GM10266 (cell line): ENCODE data around the gene BANF1.
A peak's percentile ranks its signal among the peaks of the same experiment; 100 is the strongest.

Experiments
- DNase-seq: peaks from one replicate; pipeline ENCODE4 v3.0.0; 2012; ENCODE audit errors: extremely low spot score
- CTCF ChIP-seq: IDR thresholded peaks from 2 replicates; pipeline ENCODE4 v1.5.1; 2012; ENCODE audit warnings: mild to moderate bottlenecking, low read depth; ENCODE audit not compliant: control insufficient read depth, insufficient read depth; ENCODE audit errors: missing control alignments

Gene BANF1

GRCh38 chr11:65981101-65981740, 21.1 kb upstream of the BANF1 start:
- TF ChIP-seq CTCF, result no peak
- DNase-seq, result no peak

- no peak for TF ChIP-seq CTCF
- no peak for DNase-seq
Observed at GRCh38 chr11:65981972-65982823, 20.1 kb upstream of the BANF1 start.

DNA sequence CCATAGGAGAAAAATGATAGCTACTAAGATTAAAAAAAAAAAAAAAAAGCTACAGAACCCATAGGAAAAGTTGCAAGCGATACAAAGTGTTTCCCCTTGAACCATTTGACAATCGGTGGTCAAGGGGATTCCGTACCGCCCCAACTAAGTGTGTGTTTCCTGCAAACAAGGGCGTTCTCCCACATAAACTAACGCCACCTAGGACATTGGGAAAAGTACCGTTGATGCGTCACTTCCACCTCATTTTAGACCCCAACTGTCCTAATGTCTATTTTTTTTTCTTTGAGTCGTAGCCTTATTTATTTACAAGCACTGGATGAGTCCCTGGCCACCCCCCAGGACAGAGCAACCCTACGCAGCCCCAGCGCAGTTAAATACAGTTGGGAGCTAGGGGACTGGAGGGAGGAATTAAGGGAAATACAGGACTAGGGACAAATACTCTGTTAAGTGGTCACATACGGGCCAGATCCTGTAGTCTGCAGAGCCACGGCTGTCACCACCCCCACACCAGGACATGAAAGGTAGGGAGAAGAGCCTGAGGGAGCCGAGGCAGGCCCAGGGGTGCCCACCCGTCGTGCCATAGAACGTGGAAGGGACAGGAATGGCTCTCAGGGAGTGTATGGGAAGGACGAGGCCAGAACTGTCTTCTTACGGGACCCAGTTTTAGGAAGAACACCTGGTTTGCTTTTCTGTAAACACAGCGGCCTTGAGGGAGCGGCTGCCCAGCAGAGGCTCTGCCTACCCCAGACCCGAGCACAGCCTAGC, 19.3 kb upstream of the BANF1 start:
- no peak for TF ChIP-seq CTCF

GRCh38 chr11:65983589-65983987, 18.7 kb upstream of the BANF1 start:
- TF ChIP-seq CTCF, result no peak
- no peak for DNase-seq

More for the DNA sequence above, 19.3 kb upstream of the BANF1 start:
- no peak for DNase-seq

DNA sequence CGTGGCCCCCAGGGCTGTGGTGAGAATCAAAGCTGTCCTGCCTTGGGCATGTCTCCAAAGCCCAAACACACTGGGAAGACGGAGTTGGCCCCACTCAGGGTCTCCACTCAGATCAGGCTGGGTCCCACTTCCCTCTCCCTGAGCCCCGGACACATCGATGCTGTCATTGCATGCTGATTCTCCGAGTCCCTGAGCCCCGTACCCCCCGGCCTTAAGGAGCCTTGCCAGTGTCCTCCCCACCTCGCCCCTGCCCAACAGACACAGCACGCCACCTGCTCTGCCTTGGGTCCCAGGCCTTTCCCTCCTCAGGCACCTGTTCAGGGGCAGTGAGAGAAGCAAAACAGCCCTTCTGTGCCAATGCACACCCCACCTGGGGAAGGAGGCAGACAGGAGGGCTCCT, 15.0 kb upstream of the BANF1 start:
- TF ChIP-seq CTCF, result no peak
- no peak for DNase-seq

- TF ChIP-seq CTCF, result peak; percentile 99
- DNase-seq, result peak; percentile 90
Observed at GRCh38 chr11:65988791-65989592, 13.3 kb upstream of the BANF1 start.
